Suprapubic skin (tissue), 4 donors: ENCODE results near the gene PACS2. TPM values are rescaled to one million over a fixed set of nuclear protein-coding genes. Genes with fewer than 3 reads are reported as not detected.
"Not testable (repeated sequence)": the region's sequence is repeated elsewhere in the genome, so short reads cannot be mapped to it uniquely, and the experiment has no call there.

Source experiments
- DNase-seq, 2 donors: peaks; one replicate each; pipeline ENCODE4 v3.0.0-alpha.2; 2019; ENCODE audit warnings: low spot score in 2 of 2
- H3K27ac ChIP-seq: fragments of 200-600 bp; sonication (generic); one replicate; pipeline ENCODE4 v1.5.1; 2019
- H3K27me3 ChIP-seq: fragments of 200-600 bp; sonication (generic); one replicate; pipeline ENCODE4 v1.5.1; 2019
- H3K36me3 ChIP-seq: fragments of 200-600 bp; sonication (generic); one replicate; pipeline ENCODE4 v1.5.1; 2019
- H3K4me1 ChIP-seq: fragments of 200-600 bp; sonication (generic); one replicate; pipeline ENCODE4 v1.5.1; 2019
- H3K4me3 ChIP-seq: fragments of 200-600 bp; sonication (generic); one replicate; pipeline ENCODE4 v1.5.1; 2019; ENCODE audit warnings: mild to moderate bottlenecking
- H3K9me3 ChIP-seq: fragments of 200-600 bp; sonication (generic); one replicate; pipeline ENCODE4 v1.5.1; 2019
- EP300 ChIP-seq: sonication (generic); formaldehyde crosslinking; IDR thresholded peaks from one replicate; pipeline ENCODE4 v1.6.1; 2017; ENCODE audit warnings: antibody characterized with exemption
- POLR2A ChIP-seq, 2 donors: fragments of 450-650 bp; IDR thresholded peaks; one replicate each; pipeline ENCODE4 v1.6.1; 2017; ENCODE audit warnings: antibody characterized with exemption in 2 of 2, mild to moderate bottlenecking in 2 of 2, moderate library complexity in 2 of 2
- POLR2AphosphoS5 ChIP-seq, 3 donors: sonication (generic); formaldehyde crosslinking; IDR thresholded peaks; one replicate each; pipeline ENCODE4 v1.6.1; 2017; ENCODE audit warnings: antibody characterized with exemption in 3 of 3
- WGBS: methylation state at CpG from one replicate; pipeline ENCODE4 v1.1.5; 2018; 5-methylcytosine and 5-hydroxymethylcytosine counted together
- total RNA-seq, 4 donors: library from RNA; depleted of rRNA; stranded (reverse); fragments of >200 nt; gene quantifications; one replicate each; pipeline ENCODE4 v1.1.0, GENCODE V29; 2016
- TF ChIP-seq, protein P1 (sequence below), 2 donors: fragments of 200-600 bp in 1 of 2; fragments of 450-650 bp in 1 of 2; sonication (generic) in 1 of 2; IDR thresholded peaks; one replicate each; pipeline ENCODE4 v1.5.1; 2016 to 2019; ENCODE audit warnings: antibody characterized with exemption in 2 of 2, mild to moderate bottlenecking in 1 of 2, moderate library complexity in 1 of 2

The PACS2 gene
- total RNA-seq, 4 donors from 2014 or later, result 41.9 to 100 (median 66.6) TPM

DNA sequence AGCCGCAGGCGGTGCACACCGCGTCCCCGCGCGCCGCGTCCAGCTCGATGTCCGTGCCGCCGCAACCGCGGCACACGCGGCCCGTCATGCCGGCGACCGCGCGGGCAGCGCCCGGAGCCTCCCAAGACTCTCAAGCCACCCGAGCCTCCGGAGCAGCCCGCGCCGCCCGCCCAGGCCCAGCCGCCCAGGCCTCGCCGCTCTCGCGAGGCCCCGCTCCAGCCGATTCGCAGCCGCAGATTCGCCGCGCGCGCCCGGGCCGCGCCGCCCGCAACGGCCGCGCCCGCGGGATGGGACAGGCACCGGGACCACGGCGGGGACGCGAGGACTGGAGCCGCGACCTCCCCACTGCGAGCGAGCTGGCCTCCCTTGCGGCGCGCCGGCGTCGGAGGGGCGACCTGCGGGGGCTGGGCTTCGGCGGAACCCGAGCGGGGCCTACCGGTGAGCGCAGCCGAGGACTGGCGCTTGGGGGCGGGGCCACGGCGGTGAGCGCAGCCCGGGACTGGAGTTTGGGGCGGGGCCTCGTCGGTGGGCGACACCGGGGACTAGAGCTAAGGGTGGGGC, 13.9 kb upstream of the PACS2 start, which contains the start of gene BRF1:
BRF1 (minus strand) TSS at position 460 of the 561 bp plus-strand sequence; CDS start at position 88, 372 bp downstream.
- Histone ChIP-seq H3K36me3 (no peaks in the 10 kb centered on the region), H3K27me3 (no peaks in the 10 kb centered on the region), H3K4me3 (peak within 1 kb of the TSS; percentile 97), H3K27ac (peak within 1 kb of the TSS; percentile 95), H3K4me1 (peaks cover 25% of the 10 kb centered on the region), H3K9me3 (no peaks in the 10 kb centered on the region)
- TF ChIP-seq POLR2AphosphoS5 (IDR thresholded peaks at IDR 0.05) (peak in 1 of 3 donors; percentile 48), POLR2A (IDR thresholded peaks at IDR 0.05) (peak in 1 of 2 donors; percentile 13)
- TF ChIP-seq, protein P1, sequence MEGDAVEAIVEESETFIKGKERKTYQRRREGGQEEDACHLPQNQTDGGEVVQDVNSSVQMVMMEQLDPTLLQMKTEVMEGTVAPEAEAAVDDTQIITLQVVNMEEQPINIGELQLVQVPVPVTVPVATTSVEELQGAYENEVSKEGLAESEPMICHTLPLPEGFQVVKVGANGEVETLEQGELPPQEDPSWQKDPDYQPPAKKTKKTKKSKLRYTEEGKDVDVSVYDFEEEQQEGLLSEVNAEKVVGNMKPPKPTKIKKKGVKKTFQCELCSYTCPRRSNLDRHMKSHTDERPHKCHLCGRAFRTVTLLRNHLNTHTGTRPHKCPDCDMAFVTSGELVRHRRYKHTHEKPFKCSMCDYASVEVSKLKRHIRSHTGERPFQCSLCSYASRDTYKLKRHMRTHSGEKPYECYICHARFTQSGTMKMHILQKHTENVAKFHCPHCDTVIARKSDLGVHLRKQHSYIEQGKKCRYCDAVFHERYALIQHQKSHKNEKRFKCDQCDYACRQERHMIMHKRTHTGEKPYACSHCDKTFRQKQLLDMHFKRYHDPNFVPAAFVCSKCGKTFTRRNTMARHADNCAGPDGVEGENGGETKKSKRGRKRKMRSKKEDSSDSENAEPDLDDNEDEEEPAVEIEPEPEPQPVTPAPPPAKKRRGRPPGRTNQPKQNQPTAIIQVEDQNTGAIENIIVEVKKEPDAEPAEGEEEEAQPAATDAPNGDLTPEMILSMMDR (IDR thresholded peaks at IDR 0.05), result no peak
- DNase-seq, result peak; percentile 97
- WGBS, result 0% methylated on average over 1 of the region's 90 CpGs

DNA sequence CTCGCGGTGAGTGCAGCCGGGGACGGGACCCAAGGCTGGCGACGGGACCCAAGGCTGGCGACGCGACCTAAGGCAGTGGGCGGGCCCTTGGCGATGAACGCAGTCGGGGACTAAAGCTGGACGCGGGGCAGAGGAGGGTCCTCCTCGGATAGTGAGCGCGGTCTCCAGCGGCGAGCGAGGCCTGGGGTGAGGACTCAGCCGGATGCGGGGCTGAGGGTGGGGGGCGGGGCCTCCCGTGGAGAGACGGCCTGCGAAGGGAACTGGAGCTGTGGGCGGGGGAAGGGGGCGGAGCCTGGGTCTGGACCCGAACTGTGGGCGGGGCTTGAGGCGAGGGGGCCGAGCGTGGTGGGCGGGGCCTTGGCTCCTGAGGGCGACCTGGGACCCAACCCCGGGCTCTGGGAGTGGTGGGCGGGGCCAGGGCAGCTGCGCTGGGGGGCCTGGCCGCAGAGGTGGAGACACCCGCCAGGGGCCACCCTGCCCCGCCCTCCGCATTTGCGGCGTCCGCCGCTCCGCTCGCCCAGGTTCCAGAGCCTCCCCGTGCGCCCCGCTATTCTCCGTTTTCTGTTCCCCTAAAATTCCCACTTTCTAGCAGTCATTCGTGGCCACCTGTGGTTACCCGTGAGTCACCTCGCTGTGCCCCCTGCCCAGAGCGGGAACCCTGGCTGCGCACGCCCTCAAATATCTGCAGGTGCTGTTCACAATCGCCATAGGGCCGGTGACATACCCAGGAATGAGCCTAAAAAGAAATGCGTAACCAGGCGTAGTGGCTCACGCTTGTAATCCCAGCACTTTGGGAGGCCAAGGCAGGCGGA, 13.2 kb upstream of the PACS2 start:
- DNase-seq, result peak; percentile 99
- Histone ChIP-seq H3K4me1 (peaks cover 25% of the 10 kb centered on the region), H3K36me3 (no peaks in the 10 kb centered on the region), H3K27me3 (no peaks in the 10 kb centered on the region), H3K27ac (peak overlapping the region; percentile 95), H3K4me3 (peak overlapping the region; percentile 97), H3K9me3 (no peaks in the 10 kb centered on the region)
- WGBS, result 8% methylated on average over 40 of the region's 65 CpGs
- TF ChIP-seq, protein P1 (IDR thresholded peaks at IDR 0.05), result no peak

DNA sequence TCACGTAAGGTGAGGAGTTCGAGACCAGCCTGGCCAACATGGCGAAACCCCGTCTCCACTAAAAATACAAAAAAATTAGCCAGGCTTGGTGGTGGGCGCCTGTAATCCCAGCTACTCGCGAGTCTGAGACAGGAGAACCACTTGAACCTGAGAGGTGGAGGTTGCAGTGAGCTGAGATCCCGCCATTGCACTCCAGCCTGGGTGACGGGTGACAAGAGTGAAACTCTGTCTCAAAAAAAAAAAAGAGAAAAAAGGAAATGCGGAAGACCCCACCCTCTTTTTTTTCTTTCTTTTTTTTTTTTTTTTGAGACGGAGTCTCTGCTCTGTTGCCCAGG, 12.7 kb upstream of the PACS2 start:
- DNase-seq, H3K27me3 ChIP-seq, H3K9me3 ChIP-seq, H3K36me3 ChIP-seq: not testable (repeated sequence)
- 81% methylated on average over 11 of the region's 11 CpGs for WGBS
- Histone ChIP-seq H3K27ac (peak overlapping the region; percentile 95), H3K4me1 (peaks cover 25% of the 10 kb centered on the region), H3K4me3 (peak overlapping the region; percentile 97)

DNA sequence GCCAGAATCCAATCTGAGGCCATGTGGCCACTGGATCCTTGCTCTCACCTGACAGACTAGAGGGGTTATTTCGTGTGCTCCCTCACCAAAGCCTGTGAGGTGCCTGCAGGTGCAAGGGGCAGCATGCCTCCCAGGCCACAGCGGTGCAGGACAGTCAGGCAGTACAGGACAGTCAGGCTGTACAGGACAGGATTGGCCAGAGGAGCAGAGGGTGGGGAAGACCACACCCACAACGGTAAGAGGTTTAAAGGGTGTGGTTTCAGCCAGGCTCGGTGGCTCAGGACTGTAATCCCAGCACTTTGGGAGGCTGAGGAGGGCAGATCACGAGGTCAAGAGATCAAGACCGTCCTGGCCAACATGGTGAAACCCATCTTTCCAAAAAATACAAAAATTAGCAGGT, 10.6 kb upstream of the PACS2 start:
- no peak for TF ChIP-seq POLR2AphosphoS5 (IDR thresholded peaks at IDR 0.05)
- TF ChIP-seq, protein P1 (IDR thresholded peaks at IDR 0.05), result no peak
- TF ChIP-seq POLR2A (IDR thresholded peaks at IDR 0.05), result no peak
- TF ChIP-seq EP300, result no peak
- 61% methylated on average over 6 of the region's 6 CpGs for WGBS
- H3K27me3 ChIP-seq, result no peaks in the 10 kb centered on the region

DNA sequence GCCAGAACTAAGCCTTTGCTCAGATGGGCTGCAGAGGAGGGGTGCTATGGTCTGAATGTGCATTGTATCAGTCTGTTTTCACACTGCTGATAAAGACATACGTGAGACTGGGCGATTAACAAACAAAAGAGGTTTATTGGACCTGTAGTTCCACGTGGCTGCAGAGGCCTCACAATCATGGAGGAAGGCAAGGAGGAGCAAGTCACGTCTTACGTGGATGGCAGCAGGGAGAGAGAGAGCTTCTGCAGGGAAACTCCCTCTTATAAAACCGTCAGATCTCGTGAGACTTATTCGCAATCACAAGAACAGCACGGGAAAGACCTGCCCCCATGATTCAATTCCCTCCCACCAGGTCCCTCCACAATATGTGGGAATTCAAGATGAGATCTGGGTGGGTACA, 10.0 kb upstream of the PACS2 start:
- Histone ChIP-seq H3K27me3 (no peaks in the 10 kb centered on the region), H3K4me1 (peaks cover 13% of the 10 kb centered on the region), H3K27ac (no peak overlapping the region), H3K36me3 (no peaks in the 10 kb centered on the region), H3K4me3 (no peak overlapping the region), H3K9me3 (no peaks in the 10 kb centered on the region)
- WGBS, result 76% methylated on average over 9 of the region's 9 CpGs
- TF ChIP-seq, protein P1 (IDR thresholded peaks at IDR 0.05), result no peak
- no peak for TF ChIP-seq POLR2A (IDR thresholded peaks at IDR 0.05)
- no peak for TF ChIP-seq POLR2AphosphoS5 (IDR thresholded peaks at IDR 0.05)
- no peak for TF ChIP-seq EP300
- no peak for DNase-seq

More for the DNA sequence above, 10.6 kb upstream of the PACS2 start:
- H3K4me1 ChIP-seq, result peaks cover 19% of the 10 kb centered on the region
- no peak for DNase-seq
- H3K4me3 ChIP-seq, result no peak overlapping the region
- H3K36me3 ChIP-seq, result no peaks in the 10 kb centered on the region
- H3K9me3 ChIP-seq, result no peaks in the 10 kb centered on the region
- no peak overlapping the region for H3K27ac ChIP-seq
